ENCODE results near the gene INAFM1.
A peak's percentile ranks its signal among the peaks of the same experiment; 100 is the strongest.

GRCh38 chr19:47256693-47257410 is 17.8 kb upstream of the INAFM1 start:
- TF ChIP-seq MAX (IDR thresholded peaks at IDR 0.05): no peak
- TF ChIP-seq REST (IDR thresholded peaks at IDR 0.05; ENCODE audit: low read depth): no peak
- TF ChIP-seq EP300 (IDR thresholded peaks at IDR 0.05; ENCODE audit: borderline replicate concordance): no peak
- TF ChIP-seq RAD21 (IDR thresholded peaks at IDR 0.05; ENCODE audit: low read depth): no peak
- TF ChIP-seq USF1 (IDR thresholded peaks at IDR 0.05): no peak
- TF ChIP-seq EGR1 (IDR thresholded peaks at IDR 0.05): peak; percentile 18
- peak; percentile 60 for TF ChIP-seq CEBPB (IDR thresholded peaks at IDR 0.05)
- 0 out of 2 replicates have a peak, but pooled peaks have one; percentile 5 for TF ChIP-seq TAF1 (IDR thresholded peaks at IDR 0.05; ENCODE audit: low read depth)
- TF ChIP-seq ZBTB7A (IDR thresholded peaks at IDR 0.05; ENCODE audit: low read depth): peak; percentile 14; the same call in 1 of the 2 replicates
- no peak for TF ChIP-seq YY1 (IDR thresholded peaks at IDR 0.05; ENCODE audit: low read depth)
- TF ChIP-seq FOXM1 (IDR thresholded peaks at IDR 0.05; ENCODE audit: borderline replicate concordance, low read depth): no peak

Measured in Ishikawa (cell line).